NOMO-1 (cell line): Measurements from ENCODE around the gene PRUNE1.

ENCODE experiments used
- DNase-seq, 2 experiments: peaks; one replicate each; lab custom pipeline; 2025; ENCODE audit not compliant: unreplicated experiment in 2 of 2; lab: John Stamatoyannopoulos, UW

Gene PRUNE1, protein sequence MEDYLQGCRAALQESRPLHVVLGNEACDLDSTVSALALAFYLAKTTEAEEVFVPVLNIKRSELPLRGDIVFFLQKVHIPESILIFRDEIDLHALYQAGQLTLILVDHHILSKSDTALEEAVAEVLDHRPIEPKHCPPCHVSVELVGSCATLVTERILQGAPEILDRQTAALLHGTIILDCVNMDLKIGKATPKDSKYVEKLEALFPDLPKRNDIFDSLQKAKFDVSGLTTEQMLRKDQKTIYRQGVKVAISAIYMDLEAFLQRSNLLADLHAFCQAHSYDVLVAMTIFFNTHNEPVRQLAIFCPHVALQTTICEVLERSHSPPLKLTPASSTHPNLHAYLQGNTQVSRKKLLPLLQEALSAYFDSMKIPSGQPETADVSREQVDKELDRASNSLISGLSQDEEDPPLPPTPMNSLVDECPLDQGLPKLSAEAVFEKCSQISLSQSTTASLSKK

GRCh38 chr1:151008244-151009205 lies at the start of gene PRUNE1:
Gene PRUNE1 (plus strand): TSS chr1:151008449. CDS start chr1:151008633, 184 bp downstream.
- DNase-seq = peak; percentile 92 to 95

DNA sequence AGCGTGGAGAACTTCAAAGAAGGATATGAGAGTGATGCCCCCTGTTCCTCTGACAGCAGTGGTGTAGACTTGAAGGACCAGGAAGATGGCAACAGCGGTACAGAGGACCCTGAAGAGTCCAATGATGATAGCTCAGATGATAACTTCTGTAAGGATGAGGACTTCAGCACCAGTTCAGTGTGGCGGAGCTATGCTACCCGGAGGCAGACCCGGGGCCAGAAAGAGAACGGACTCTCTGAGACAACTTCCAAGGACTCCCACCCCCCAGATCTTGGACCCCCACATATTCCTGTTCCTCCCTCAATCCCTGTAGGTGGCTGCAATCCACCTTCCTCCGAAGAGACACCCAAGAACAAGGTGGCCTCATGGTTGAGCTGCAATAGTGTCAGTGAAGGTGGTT lies 47.6 kb upstream of the PRUNE1 start:
- DNase-seq = no peak

DNA sequence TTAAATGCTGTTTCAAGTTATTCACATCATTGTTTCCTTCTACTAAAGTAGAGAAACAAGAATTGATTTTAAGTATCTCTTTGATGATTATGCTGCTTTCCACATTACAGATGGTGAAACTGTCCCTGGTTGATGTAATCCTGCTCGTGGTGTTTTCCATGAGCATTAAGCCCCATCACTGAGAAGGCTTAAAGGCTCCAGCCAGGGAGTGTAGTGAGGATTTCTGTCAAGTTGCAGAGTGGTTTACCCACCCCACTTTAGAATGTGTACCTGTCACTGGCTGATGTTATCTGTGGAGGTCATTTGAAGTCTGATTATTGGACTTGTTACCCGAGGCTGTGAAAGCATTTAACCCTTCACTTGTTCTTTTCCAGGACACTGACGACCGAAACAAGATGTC lies 46.5 kb upstream of the PRUNE1 start:
- DNase-seq = no peak

DNA sequence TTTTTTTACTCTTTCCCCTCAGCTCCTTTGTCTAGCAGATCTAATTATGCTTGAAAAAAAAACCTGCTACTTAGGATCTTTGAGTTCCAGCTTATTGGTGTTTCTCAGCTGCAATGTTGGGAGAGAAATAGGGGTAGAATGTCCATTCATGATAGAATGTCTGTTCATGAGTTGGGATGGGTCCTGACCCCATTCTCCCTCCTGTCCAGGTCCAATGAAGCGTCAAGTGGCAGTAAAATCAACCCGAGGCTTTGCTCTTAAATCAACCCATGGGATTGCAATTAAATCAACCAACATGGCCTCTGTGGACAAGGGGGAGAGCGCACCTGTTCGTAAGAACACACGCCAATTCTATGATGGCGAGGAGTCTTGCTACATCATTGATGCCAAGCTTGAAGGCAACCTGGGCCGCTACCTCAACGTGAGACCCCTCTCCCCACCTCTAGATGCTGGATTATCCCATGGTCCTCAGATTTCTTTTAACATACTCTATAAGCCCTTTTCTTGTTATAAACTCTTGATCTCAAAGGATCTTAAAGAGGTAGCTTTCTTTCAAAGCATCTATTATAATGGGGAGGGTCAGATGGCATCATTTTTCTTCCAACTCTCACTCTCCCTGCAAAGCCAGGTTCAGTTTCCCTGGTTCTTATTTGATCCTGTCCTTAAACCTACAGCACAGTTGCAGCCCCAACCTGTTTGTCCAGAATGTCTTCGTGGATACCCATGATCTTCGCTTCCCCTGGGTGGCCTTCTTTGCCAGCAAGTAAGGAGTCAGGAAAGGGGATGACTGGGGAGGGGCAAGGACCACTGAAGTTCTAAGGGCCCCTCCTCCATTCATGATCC lies 44.7 kb upstream of the PRUNE1 start:
- no peak for DNase-seq

- DNase-seq = no peak
Observed at GRCh38 chr1:150964164-150964489, 44.1 kb upstream of the PRUNE1 start.

GRCh38 chr1:150965605-150966004 lies 42.6 kb upstream of the PRUNE1 start:
- no peak for DNase-seq

GRCh38 chr1:150966011-150966410 lies 42.2 kb upstream of the PRUNE1 start:
- DNase-seq = no peak

GRCh38 chr1:150967936-150968335 lies 40.3 kb upstream of the PRUNE1 start:
- DNase-seq = no peak

GRCh38 chr1:150968491-150968890 lies 39.8 kb upstream of the PRUNE1 start:
- DNase-seq = no peak

- DNase-seq = no peak
Observed at GRCh38 chr1:150969626-150970025, 38.6 kb upstream of the PRUNE1 start.

DNA sequence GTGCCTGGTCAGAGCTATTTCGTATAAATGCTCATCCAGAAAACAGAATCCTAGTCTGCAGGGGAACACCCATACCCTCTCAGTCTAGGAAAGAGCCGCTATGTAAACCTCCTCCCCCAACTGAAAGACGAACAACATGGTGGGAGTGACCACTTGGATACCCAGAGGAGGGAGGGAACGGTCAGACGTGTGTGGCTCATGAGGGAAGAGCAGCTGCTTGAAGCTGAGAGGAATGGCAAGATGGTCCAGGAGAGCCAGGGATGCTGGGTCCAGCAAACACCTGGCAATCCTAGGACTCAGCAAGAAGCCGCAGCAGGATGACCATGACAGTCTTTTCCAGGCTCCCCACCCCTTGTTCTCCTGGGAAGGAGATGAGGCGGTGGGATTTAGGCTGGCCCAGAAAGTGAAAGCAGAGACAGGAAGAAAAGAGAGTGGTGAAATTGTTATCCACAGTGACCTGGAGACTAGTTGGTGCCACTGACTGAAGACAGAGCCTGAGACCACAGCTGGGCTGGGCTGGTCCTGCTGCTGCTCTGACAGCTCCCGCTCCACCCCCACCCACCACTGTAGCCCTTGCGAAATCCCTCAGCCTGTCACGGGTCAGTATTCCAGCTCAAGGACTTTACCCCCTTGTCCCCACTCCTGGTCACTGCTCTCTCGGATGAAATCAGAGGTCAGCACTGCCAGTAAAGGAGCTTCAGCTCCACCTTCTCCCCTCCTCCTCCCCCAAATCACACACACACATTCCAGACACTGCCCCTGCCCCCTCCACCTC lies 37.3 kb upstream of the PRUNE1 start:
- DNase-seq = peak in 1 of 2 experiments; percentile 17

DNA sequence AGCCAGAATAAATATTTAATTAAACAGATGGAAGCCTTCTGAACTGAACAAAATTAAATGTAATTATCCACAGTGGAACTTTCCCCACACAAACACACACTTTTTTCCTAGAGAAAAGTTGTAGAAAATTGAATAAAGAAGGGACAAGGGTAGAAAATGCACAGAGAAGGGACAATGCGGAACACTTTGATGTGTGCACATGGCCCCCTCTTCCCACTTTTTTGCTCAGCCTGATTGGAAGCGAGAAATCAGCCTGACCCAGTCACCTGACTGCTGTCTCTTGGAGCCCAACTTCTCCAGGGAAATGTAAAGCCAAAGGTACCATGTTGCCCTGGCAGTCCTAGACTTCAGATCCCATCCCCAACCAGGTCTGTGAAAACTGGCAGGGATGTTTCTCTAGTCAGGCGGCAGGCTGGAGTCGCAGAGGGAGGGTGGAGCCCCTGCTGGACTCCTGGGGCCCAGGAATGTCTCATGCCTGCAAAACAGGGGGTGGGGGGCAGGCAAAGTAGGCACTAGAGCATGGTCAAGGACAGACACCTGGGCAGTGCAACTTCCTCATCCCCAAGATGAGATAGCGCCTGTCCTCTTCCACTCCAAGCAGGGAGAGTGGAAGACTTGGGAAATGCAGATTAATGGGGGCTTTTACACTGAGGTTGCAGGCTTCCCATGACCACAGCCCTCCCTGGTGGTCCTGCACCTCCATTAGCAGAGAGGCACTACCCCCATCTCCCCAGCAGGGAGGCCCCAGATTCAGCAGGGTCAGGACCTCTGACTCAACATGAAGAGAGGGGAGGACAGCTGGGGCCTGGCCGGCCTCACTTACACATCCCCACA lies 36.4 kb upstream of the PRUNE1 start:
- DNase-seq = no peak

DNA sequence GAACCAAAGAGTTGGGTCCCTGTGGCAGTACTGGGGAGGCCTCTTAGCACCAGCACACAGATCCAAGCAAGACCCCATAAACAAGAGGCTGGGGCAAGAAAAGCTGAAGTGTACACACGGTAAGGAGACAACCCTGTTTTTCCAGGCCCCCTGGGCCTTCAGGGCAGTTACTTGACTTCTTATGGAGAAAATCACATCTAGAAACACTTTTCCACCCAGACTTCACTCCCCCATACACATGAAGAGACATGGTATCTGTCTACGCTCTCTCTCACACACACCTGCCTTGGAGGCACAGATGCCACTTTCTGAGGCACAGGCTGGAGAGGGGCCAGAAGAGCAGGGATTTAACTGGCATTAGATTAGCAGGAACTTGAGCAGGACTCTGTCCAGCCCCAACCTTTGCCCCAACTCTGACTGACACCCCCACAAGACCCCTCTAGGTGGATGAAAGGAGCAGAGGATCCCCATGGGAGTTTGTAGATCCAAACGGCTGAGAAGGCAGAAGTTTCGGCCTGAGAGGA lies 35.8 kb upstream of the PRUNE1 start:
- no peak for DNase-seq

GRCh38 chr1:150973258-150973835 lies 34.9 kb upstream of the PRUNE1 start:
- no peak for DNase-seq

DNA sequence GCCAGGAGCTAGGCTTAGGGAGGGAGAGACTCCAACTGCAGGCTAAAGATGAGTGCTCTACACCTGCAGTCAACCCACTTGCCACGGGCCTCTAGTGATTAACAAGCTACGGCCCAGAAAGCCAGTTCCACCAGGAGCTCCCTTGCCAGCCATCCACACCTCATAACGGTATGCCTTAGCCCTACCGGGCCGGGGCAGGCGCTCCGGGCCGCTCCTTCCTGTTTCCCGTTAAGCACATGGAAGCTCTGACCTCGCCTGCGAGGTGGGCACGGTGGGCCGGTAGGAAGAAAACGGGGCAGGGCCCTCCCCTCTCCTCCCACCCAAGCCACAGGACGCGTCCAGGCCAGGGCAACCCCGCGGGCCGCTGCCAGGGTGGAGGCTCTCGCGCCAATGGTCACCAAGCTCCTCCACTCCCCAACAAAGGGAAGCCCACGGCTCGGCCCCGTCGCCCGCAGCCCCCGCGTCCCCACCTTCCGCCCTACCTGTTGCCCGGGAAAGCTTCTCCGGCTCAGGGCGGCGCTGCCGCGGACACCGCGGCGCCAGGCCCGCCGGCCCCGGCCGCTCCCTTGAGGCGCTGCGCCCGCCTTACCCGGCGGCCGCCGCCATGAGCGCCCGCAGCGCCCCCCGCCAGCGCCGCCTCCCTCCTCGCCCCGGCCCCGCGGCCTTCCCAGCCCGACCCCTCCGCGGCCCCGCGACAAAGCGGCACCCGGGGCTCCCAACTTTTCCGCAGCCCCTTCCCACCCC lies 34.2 kb upstream of the PRUNE1 start:
- DNase-seq = peak; percentile 24 to 37

GRCh38 chr1:150974580-150975478 lies 33.4 kb upstream of the PRUNE1 start, which contains the start of gene CERS2:
Gene CERS2 (minus strand): TSS chr1:150974835. CDS start chr1:150969090, 5,745 bp downstream.
- peak; percentile 55 to 72 for DNase-seq

GRCh38 chr1:150976401-150976821 lies 31.8 kb upstream of the PRUNE1 start:
- DNase-seq = no peak
